Neutrophil (primary cell): ENCODE data around the gene ZC3H12D.

Experiments
- H3K27ac ChIP-seq: fragments of 200-600 bp; sonication (generic); 2 replicates; pipeline ENCODE4 v1.5.1; 2016; ENCODE audit warnings: mild to moderate bottlenecking, moderate library complexity
- H3K27me3 ChIP-seq: fragments of 200-600 bp; sonication (generic); 2 replicates; pipeline ENCODE4 v1.6.0; 2016; ENCODE audit warnings: mild to moderate bottlenecking
- H3K36me3 ChIP-seq: fragments of 200-600 bp; sonication (generic); 2 replicates; pipeline ENCODE4 v1.5.1; 2017
- H3K4me1 ChIP-seq, 2 experiments: fragments of 200-600 bp in 1 of 2; sonication (generic) in 1 of 2; 1 replicate in 1 of 2; 2 replicates in 1 of 2; pipeline versions ENCODE4 v1.5.1 to v1.6.1; 2013 to 2016; ENCODE audit warnings: low read depth in 1 of 2, low read length in 1 of 2, mild to moderate bottlenecking in 1 of 2, moderate library complexity in 1 of 2; ENCODE audit not compliant: control insufficient read depth in 1 of 2, insufficient read depth in 1 of 2
- H3K4me3 ChIP-seq, 2 experiments: fragments of 200-600 bp in 1 of 2; sonication (generic) in 1 of 2; 1 replicate in 1 of 2; 2 replicates in 1 of 2; pipeline ENCODE4 v1.5.1; 2013 to 2016; ENCODE audit warnings: low read depth in 1 of 2, low read length in 1 of 2, mild to moderate bottlenecking in 1 of 2, moderate library complexity in 1 of 2
- H3K9me3 ChIP-seq: fragments of 200-600 bp; sonication (generic); 2 replicates; pipeline ENCODE4 v1.5.1; 2016
- TF ChIP-seq, protein P1 (sequence below): fragments of 200-600 bp; sonication (generic); IDR thresholded peaks from 2 replicates; pipeline ENCODE4 v1.5.1; 2016; ENCODE audit warnings: antibody characterized with exemption

The ZC3H12D gene

DNA sequence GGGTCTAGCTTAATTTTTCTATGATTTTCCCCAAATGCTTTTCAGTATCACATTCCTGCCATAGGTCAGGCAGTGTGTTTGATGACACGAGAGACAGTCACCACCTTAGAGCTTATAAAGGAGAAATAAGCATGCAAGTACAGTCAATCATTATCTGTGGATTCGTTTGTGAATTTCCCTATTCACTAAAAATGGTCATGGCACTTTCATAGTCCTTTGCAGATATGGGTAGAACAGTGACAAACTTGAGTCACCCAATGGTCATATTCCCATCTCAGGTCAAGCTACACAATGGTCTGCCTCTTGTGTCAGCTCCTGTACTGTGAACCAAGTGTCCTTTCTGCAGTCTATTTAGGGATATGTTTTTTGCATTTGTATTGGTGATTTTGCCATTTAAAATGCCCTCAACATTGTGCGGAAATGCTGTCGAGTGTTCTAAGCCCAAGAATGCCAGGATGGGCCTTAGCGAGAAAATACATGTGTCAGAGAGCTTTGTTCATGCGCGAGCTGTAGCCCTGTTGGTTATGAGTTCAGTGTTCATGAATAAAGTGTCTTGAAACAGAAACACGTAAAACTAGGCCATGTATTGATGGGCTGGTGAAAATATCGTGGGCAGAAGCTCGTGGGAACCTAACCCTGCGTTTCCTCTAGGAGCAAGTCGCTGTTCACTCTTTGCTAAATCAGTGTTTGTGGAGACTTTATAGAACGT is 65.0 kb downstream of the ZC3H12D start:
- Histone ChIP-seq H3K4me1 (no peaks in the 10 kb centered on the region), H3K27ac (no peak overlapping the region), H3K9me3 (no peaks in the 10 kb centered on the region)

DNA sequence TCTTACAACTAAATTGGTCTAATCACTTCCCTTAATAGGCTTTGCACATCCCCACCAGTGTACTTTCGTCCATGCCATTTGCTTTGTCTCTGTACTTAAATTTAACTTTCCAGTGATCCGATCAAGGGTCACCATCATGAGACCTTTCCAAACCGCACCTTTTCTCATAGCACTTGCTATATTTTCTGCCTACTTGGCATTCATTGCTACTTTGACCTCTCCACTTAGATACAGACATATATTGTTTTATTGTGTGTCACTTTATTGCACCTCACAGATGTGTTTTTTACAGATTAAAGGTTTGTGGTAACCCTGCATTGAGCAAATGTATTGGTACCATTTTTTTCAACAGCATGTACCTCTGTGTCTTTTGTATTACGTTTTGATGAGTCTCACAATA is 70.0 kb downstream of the ZC3H12D start:
- Histone ChIP-seq H3K9me3 (no peaks in the 10 kb centered on the region), H3K27ac (no peak overlapping the region), H3K36me3 (peaks cover 34% of the 10 kb centered on the region), H3K4me3 (no peak overlapping the region), H3K4me1 (no peaks in the 10 kb centered on the region), H3K27me3 (no peaks in the 10 kb centered on the region)
- TF ChIP-seq, protein P1, sequence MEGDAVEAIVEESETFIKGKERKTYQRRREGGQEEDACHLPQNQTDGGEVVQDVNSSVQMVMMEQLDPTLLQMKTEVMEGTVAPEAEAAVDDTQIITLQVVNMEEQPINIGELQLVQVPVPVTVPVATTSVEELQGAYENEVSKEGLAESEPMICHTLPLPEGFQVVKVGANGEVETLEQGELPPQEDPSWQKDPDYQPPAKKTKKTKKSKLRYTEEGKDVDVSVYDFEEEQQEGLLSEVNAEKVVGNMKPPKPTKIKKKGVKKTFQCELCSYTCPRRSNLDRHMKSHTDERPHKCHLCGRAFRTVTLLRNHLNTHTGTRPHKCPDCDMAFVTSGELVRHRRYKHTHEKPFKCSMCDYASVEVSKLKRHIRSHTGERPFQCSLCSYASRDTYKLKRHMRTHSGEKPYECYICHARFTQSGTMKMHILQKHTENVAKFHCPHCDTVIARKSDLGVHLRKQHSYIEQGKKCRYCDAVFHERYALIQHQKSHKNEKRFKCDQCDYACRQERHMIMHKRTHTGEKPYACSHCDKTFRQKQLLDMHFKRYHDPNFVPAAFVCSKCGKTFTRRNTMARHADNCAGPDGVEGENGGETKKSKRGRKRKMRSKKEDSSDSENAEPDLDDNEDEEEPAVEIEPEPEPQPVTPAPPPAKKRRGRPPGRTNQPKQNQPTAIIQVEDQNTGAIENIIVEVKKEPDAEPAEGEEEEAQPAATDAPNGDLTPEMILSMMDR: no peak

More for the DNA sequence above, 65.0 kb downstream of the ZC3H12D start:
- TF ChIP-seq, protein P1: no peak
- no peak overlapping the region for H3K4me3 ChIP-seq
- no peaks in the 10 kb centered on the region for H3K27me3 ChIP-seq
- H3K36me3 ChIP-seq: no peaks in the 10 kb centered on the region

DNA sequence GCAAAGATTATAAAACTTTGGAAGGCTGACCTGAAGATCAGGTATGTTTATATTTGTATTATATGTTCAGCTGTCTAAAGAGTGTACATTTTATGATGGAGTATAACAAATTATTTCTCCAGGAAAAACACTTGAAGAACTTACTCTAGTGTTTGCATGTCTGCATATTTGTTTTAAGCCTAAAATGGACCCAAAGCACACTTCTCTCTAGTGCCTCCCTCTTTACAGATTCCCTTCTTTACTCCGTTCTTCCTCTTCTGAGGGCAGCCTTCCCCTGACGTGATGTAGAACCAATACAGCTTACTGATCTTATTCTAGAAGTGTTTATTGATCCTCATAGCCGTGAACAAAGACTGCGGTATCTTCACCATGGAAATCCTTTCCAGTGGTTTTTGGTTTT is 70.8 kb downstream of the ZC3H12D start:
- TF ChIP-seq, protein P1: no peak
- H3K9me3 ChIP-seq: no peaks in the 10 kb centered on the region
- H3K36me3 ChIP-seq: peaks cover 42% of the 10 kb centered on the region
- H3K4me3 ChIP-seq: no peak overlapping the region
- no peak overlapping the region for H3K27ac ChIP-seq
- H3K27me3 ChIP-seq: no peaks in the 10 kb centered on the region
- H3K4me1 ChIP-seq: no peaks in the 10 kb centered on the region

DNA sequence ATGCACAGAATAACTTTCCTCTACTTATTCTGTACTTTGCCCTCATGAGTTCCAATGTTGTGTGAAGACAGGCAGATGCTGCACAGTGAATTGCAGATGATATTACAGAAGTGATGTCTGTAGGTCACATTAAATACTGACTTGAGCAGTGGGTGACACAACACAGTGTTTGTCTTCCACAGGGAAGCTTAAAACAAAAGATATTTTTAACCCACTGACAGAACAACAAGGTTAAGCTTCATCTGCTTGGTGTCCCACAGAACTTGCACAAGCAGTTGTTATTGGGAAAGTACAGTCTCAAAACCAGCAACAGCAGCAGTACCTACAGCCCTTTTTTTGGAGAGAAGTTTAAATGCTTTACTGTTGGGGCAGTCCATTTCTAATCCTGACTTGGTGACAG is 74.3 kb downstream of the ZC3H12D start:
- TF ChIP-seq, protein P1: no peak

DNA sequence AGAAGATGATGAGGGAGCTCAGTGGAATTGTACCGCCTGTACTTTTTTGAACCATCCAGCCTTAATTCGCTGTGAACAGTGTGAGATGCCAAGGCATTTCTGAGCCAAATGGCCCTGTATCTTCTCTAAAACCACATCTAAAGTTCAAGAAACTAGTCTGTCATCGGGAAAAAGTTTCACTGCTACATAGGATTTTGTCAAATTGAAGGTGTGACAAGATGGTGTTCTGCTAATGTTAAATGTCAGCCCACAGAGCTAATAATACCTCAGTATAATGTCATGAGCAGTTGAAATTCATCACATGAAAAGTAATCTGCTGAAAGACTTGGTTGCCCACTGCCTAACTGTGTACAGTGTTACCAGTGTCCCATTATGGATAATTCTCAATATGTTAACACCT is 75.2 kb downstream of the ZC3H12D start:
- no peak overlapping the region for H3K4me3 ChIP-seq
- H3K4me1 ChIP-seq: peaks cover 17 to 23% of the 10 kb centered on the region in 2 experiments
- no peaks in the 10 kb centered on the region for H3K9me3 ChIP-seq
- peaks cover 62% of the 10 kb centered on the region for H3K36me3 ChIP-seq
- TF ChIP-seq, protein P1: no peak
- H3K27ac ChIP-seq: peak overlapping the region; percentile 5
- H3K27me3 ChIP-seq: no peaks in the 10 kb centered on the region

More for the DNA sequence above, 74.3 kb downstream of the ZC3H12D start:
- no peaks in the 10 kb centered on the region for H3K27me3 ChIP-seq
- peak overlapping the region; percentile 33 for H3K27ac ChIP-seq
- no peak overlapping the region for H3K4me3 ChIP-seq
- H3K36me3 ChIP-seq: peaks cover 53% of the 10 kb centered on the region
- no peaks in the 10 kb centered on the region for H3K9me3 ChIP-seq
- H3K4me1 ChIP-seq: peaks cover 15 to 16% of the 10 kb centered on the region in 2 experiments
